Heart left ventricle (tissue), 13 donors: ENCODE measurements around the gene GAB2.

ENCODE experiments used
- POLR2A ChIP-seq, 2 donors: fragments of 450-650 bp; IDR thresholded peaks; one replicate each; pipeline ENCODE4 v1.6.1; 2017; ENCODE audit warnings: antibody characterized with exemption in 2 of 2, mild to moderate bottlenecking in 2 of 2, moderate library complexity in 2 of 2
- TF ChIP-seq, protein P1 (sequence below), 12 donors: fragments of 200-600 bp; sonication (generic) in 4 of 12; IDR thresholded peaks; one replicate each; pipeline versions ENCODE4 v1.5.0 to v1.8.0; 2018 to 2022; ENCODE audit warnings: antibody characterized with exemption in 12 of 12, mild to moderate bottlenecking in 5 of 12
- donor health status: ischemic (EF 13 %, LVEDD 7.1; RV severe dilation, severe dysfunction).
- donor health status: DM: no; HTN: yes; CAD: no.
- donor health status: DM: no; HTN: no; CAD: no.
- donor health status: ischemic (EF 25% LVEDD 6.9; RV normal size, moderate dysfunction).
- donor health status: ischemic (EF 25% LVEDD 5.7; RV mildly dilated, moderate dysfunction).
- donor health status: ischemic (EF 35%, LVEDD 5.7; RV mildly dilated, moderate dysfunction).
- donor health status: nonischemic (EF 11% LVEDD 7.7; RV severe dilation, severe dysfunction).
- donor health status: DM: yes; HTN: yes; CAD: no.
- donor health status: PGD.
- donor health status: ischemic (EF 29% LVEDD 5.4; RV normal size, mild dysfunction).
- donor health status: nonischemic (EF 23%, LVEDD 6.1; RV moderate dilation, normal function).

- no peak for TF ChIP-seq POLR2A (IDR thresholded peaks at IDR 0.05)
- TF ChIP-seq, protein P1, sequence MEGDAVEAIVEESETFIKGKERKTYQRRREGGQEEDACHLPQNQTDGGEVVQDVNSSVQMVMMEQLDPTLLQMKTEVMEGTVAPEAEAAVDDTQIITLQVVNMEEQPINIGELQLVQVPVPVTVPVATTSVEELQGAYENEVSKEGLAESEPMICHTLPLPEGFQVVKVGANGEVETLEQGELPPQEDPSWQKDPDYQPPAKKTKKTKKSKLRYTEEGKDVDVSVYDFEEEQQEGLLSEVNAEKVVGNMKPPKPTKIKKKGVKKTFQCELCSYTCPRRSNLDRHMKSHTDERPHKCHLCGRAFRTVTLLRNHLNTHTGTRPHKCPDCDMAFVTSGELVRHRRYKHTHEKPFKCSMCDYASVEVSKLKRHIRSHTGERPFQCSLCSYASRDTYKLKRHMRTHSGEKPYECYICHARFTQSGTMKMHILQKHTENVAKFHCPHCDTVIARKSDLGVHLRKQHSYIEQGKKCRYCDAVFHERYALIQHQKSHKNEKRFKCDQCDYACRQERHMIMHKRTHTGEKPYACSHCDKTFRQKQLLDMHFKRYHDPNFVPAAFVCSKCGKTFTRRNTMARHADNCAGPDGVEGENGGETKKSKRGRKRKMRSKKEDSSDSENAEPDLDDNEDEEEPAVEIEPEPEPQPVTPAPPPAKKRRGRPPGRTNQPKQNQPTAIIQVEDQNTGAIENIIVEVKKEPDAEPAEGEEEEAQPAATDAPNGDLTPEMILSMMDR (IDR thresholded peaks at IDR 0.05) = no peak
Observed at GRCh38 chr11:78341841-78342240, 75.8 kb downstream of the GAB2 start.
